Endodermal cell (in vitro differentiated cells): Measurements from ENCODE around the gene SYMPK. TPM values are rescaled to one million over a fixed set of nuclear protein-coding genes. Genes with fewer than 3 reads are reported as not detected.
A peak's percentile ranks its signal among the peaks of the same experiment; 100 is the strongest.

Source experiments
- DNase-seq: peaks from one replicate; pipeline ENCODE4 v3.0.0-alpha.2; 2017
- H3K27ac ChIP-seq: 2 replicates; pipeline ENCODE4 v1.5.1; 2013; ENCODE audit warnings: mild to moderate bottlenecking, low read depth, low read length, moderate library complexity
- H3K27me3 ChIP-seq: 2 replicates; pipeline ENCODE4 v1.6.1; 2013; ENCODE audit warnings: mild to moderate bottlenecking, low read length, moderate library complexity; ENCODE audit not compliant: insufficient read depth, control insufficient read depth, poor library complexity, severe bottlenecking
- H3K36me3 ChIP-seq: 2 replicates; pipeline ENCODE4 v1.7.0; 2013; ENCODE audit warnings: mild to moderate bottlenecking, low read length, moderate library complexity; ENCODE audit not compliant: control insufficient read depth, insufficient read depth
- H3K4me1 ChIP-seq: one replicate; pipeline ENCODE4 v1.7.0; 2013; ENCODE audit warnings: low read length; ENCODE audit not compliant: control insufficient read depth, insufficient read depth
- H3K4me3 ChIP-seq: 2 replicates; pipeline ENCODE4 v1.5.1; 2013; ENCODE audit warnings: mild to moderate bottlenecking, low read length, moderate library complexity
- H3K9ac ChIP-seq: 2 replicates; pipeline ENCODE4 v1.6.1; 2013; ENCODE audit warnings: mild to moderate bottlenecking, low read length, moderate library complexity; ENCODE audit not compliant: poor library complexity, severe bottlenecking; ENCODE audit errors: extremely low read depth
- H3K9me3 ChIP-seq: 2 replicates; pipeline ENCODE4 v1.6.1; 2013; ENCODE audit warnings: mild to moderate bottlenecking, low read length, moderate library complexity; ENCODE audit not compliant: control insufficient read depth
- H3K27ac Mint-ChIP-seq: 2 replicates; pipeline ENCODE4 v1.8.0; 2020; ENCODE audit warnings: mixed read lengths
- H3K27me3 Mint-ChIP-seq: 2 replicates; pipeline ENCODE4 v1.8.0; 2021; ENCODE audit warnings: mild to moderate bottlenecking, mixed read lengths; ENCODE audit not compliant: insufficient read depth
- H3K36me3 Mint-ChIP-seq: 2 replicates; pipeline ENCODE4 v1.8.0; 2020; ENCODE audit warnings: low read depth, mixed read lengths
- H3K4me1 Mint-ChIP-seq: 2 replicates; pipeline ENCODE4 v1.8.0; 2020; ENCODE audit warnings: mixed read lengths
- H3K4me3 Mint-ChIP-seq: 2 replicates; pipeline ENCODE4 v1.8.0; 2020; ENCODE audit warnings: mild to moderate bottlenecking, moderate library complexity, mixed read lengths
- H3K9me3 Mint-ChIP-seq: 2 replicates; pipeline ENCODE4 v1.8.0; 2020; ENCODE audit warnings: mild to moderate bottlenecking, mixed read lengths
- CTCF ChIP-seq: fragments of 200-600 bp; sonication (generic); conservative IDR thresholded peaks from 2 replicates; pipeline ENCODE4 v1.5.0; 2021; ENCODE audit warnings: antibody characterized with exemption, mild to moderate bottlenecking
- WGBS, 2 experiments: methylation state at CpG; one replicate each; pipeline versions ENCODE4 v1.1.5 to v1.1.7; 2013; ENCODE audit warnings: missing lambda C conversion rate in 2 of 2, mixed read lengths in 1 of 2; ENCODE audit not compliant: insufficient coverage in 1 of 2, insufficient read length in 1 of 2; 5-methylcytosine and 5-hydroxymethylcytosine counted together
- total RNA-seq, 2 donors: library from RNA; stranded (reverse); fragmentation: NEBNext Ultra II Directional in 1 of 2; extraction: Animal tissue kit (Norgen Biotek cat#: 25700) in 1 of 2; gene quantifications; 2 replicates in 1 of 2; 3 replicates in 1 of 2; pipeline ENCODE4 v1.2.1, GENCODE V29; 2021

SYMPK gene
- total RNA-seq, 2 donors from 2014 or later: 104 to 119 TPM

GRCh38 chr19:45901912-45902650 lies 39.1 kb upstream of the SYMPK start, which contains the start of gene MYPOP:
Gene MYPOP, minus strand, starts transcription at chr19:45902613. Its CDS starts 840 bp downstream, at chr19:45901773.
- Mint-ChIP-seq H3K4me1 (peaks cover 4% of the 10 kb centered on the region), H3K27me3 (peaks cover 15% of the 10 kb centered on the region), H3K27ac (peak within 1 kb of the TSS; percentile 85), H3K9me3 (no peaks in the 10 kb centered on the region), H3K4me3 (peak within 1 kb of the TSS; percentile 81), H3K36me3 (peaks cover 25% of the 10 kb centered on the region)
- peak within 1 kb of the TSS; percentile 95 for H3K4me3 ChIP-seq
- H3K27me3 ChIP-seq: no peaks in the 10 kb centered on the region
- H3K9ac ChIP-seq: peak within 1 kb of the TSS; percentile 67
- H3K9me3 ChIP-seq: no peaks in the 10 kb centered on the region
- 0% methylated on average over 9 to 46 of the region's 47 CpGs for WGBS, 2 experiments
- H3K36me3 ChIP-seq: peaks cover 19% of the 10 kb centered on the region
- peak within 1 kb of the TSS; percentile 75 for H3K27ac ChIP-seq
- no peaks in the 10 kb centered on the region for H3K4me1 ChIP-seq
- DNase-seq: peak; percentile 57
- TF ChIP-seq CTCF: no peak

GRCh38 chr19:45901432-45901911 lies 38.5 kb upstream of the SYMPK start:
- peak; percentile 73 for DNase-seq
- Histone ChIP-seq H3K9me3 (no peaks in the 10 kb centered on the region), H3K4me3 (peak overlapping the region; percentile 95), H3K27ac (no peak overlapping the region), H3K27me3 (no peaks in the 10 kb centered on the region), H3K9ac (no peak overlapping the region), H3K36me3 (peaks cover 19% of the 10 kb centered on the region), H3K4me1 (no peaks in the 10 kb centered on the region)
- Mint-ChIP-seq H3K27me3 (peaks cover 15% of the 10 kb centered on the region), H3K27ac (no peak overlapping the region), H3K4me3 (peak overlapping the region; percentile 81), H3K36me3 (peaks cover 25% of the 10 kb centered on the region), H3K9me3 (no peaks in the 10 kb centered on the region), H3K4me1 (peaks cover 4% of the 10 kb centered on the region)
- TF ChIP-seq CTCF: no peak
- WGBS, 2 experiments: 5 to 9% methylated on average over 38 to 69 of the region's 69 CpGs

- Mint-ChIP-seq H3K4me1 (peaks cover 4% of the 10 kb centered on the region), H3K36me3 (peaks cover 25% of the 10 kb centered on the region), H3K27me3 (peaks cover 14% of the 10 kb centered on the region), H3K4me3 (peak overlapping the region; percentile 81), H3K9me3 (no peaks in the 10 kb centered on the region), H3K27ac (no peak overlapping the region)
- peaks cover 19% of the 10 kb centered on the region for H3K36me3 ChIP-seq
- H3K27ac ChIP-seq: no peak overlapping the region
- no peak for TF ChIP-seq CTCF
- no peaks in the 10 kb centered on the region for H3K4me1 ChIP-seq
- no peaks in the 10 kb centered on the region for H3K9me3 ChIP-seq
- peak; percentile 65 for DNase-seq
- no peaks in the 10 kb centered on the region for H3K27me3 ChIP-seq
- H3K4me3 ChIP-seq: peak overlapping the region; percentile 95
- H3K9ac ChIP-seq: no peak overlapping the region
- 39 to 65% methylated on average over 9 to 22 of the region's 22 CpGs for WGBS, 2 experiments
Measured at GRCh38 chr19:45900738-45901431, 37.9 kb upstream of the SYMPK start.
